Measurements from ENCODE around the gene NHEJ1.
"Not testable (repeated sequence)": the region's sequence is repeated elsewhere in the genome, so short reads cannot be mapped to it uniquely, and the experiment has no call there.

Gene NHEJ1

DNA sequence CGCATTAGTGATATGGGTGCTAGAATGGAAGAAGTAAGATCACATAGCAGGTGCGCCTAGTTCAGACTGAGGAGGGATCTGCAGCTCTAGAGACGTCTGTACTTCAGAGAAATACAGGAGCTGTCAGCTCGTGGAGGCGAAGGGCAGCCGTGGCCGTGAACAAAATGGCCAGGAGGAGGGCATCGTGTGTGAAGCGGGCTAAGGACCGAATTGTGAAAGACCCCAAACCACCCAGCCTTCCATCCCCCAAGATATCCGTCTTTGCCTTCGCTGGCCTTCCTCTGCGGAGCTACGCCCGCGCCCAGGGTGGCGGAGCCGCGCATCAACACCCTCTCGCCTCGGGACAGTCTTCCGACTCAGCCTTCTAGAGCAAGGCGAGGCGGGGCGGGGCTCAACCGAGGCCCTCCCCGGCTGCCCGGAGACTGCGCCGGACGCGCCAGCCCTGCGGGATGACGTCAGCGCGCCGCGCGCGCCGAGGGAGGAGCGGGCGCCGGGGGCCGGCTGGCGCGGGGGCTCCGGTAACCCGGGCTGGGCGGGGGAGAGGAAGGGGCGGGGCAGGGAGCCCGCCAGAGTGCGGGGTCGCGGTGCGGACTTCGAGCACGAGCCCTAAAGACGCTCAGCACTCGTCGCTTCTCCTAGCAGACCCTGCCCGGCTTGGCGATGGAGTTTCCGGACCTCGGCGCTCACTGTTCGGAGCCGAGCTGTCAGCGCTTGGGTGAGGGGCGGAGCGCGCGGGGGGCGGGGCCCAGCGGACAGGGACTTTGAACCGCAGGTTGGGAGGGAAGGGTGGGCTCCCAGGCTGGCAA lies 45.9 kb upstream of the NHEJ1 start, which contains the start of gene ZFAND2B:
Gene ZFAND2B (plus strand): TSS at position 455 of the 806 bp plus-strand sequence. CDS start 206 bp downstream, at position 661.
- Mint-ChIP-seq H3K36me3 (ENCODE audit: low read depth) (peaks cover 23% of the 10 kb centered on the region), H3K9me3 (no peaks in the 10 kb centered on the region), H3K4me1 (peaks cover 23% of the 10 kb centered on the region), H3K27ac (peak within 1 kb of the TSS; percentile 90 to 97 (median 95)), H3K27me3 (ENCODE audit: low read depth) (peaks cover 7% of the 10 kb centered on the region), H3K4me3 (peak within 1 kb of the TSS; percentile 83 to 97 (median 92))
- TF ChIP-seq, protein P1, sequence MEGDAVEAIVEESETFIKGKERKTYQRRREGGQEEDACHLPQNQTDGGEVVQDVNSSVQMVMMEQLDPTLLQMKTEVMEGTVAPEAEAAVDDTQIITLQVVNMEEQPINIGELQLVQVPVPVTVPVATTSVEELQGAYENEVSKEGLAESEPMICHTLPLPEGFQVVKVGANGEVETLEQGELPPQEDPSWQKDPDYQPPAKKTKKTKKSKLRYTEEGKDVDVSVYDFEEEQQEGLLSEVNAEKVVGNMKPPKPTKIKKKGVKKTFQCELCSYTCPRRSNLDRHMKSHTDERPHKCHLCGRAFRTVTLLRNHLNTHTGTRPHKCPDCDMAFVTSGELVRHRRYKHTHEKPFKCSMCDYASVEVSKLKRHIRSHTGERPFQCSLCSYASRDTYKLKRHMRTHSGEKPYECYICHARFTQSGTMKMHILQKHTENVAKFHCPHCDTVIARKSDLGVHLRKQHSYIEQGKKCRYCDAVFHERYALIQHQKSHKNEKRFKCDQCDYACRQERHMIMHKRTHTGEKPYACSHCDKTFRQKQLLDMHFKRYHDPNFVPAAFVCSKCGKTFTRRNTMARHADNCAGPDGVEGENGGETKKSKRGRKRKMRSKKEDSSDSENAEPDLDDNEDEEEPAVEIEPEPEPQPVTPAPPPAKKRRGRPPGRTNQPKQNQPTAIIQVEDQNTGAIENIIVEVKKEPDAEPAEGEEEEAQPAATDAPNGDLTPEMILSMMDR (IDR thresholded peaks at IDR 0.05; ENCODE audit: unreplicated experiment in 3 of 3): peak in 1 of 3 experiments; percentile 22

DNA sequence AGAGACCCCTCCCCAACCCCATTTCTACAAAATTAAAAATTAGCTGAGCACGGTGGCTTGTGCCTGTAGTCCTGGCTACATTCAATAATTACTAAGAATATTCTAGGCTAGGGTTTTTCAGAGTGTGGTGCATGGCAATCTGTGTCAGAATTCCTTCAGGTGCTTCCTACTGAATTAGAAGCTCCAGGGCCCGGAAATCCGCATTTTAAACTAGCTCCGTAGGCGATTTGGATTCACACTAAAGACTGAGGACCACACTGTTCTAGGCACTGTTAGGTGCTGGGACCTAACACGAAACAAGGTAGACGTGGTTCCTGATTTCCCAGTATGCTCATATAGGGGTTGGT lies 45.3 kb upstream of the NHEJ1 start:
- Mint-ChIP-seq H3K36me3 (ENCODE audit: low read depth) (peaks cover 20% of the 10 kb centered on the region), H3K4me1 (peaks cover 23% of the 10 kb centered on the region), H3K4me3 (peak overlapping the region; percentile 83 to 97 (median 92)), H3K27me3 (ENCODE audit: low read depth) (peaks cover 7% of the 10 kb centered on the region), H3K27ac (peak overlapping the region; percentile 90 to 97 (median 95)), H3K9me3 (no peaks in the 10 kb centered on the region)
- TF ChIP-seq, protein P1 (IDR thresholded peaks at IDR 0.05; ENCODE audit: unreplicated experiment in 3 of 3): no peak

DNA sequence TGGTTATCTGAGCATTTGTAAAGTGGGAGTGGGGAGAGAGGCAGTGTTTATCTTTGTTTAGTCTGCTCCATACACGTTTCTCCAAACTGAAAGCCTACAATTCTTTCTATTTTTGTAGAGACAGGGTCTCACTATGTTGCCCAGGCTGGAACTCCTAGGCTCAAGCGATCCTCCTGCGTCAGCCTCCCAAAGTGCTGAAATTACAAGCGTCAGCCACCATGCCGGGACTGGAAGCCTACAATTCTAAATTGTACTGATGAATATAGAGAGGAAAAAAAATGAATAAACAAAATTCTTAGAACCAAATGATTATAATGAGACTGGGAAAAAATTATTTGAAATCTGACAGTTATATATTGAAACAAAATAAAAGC lies 44.5 kb upstream of the NHEJ1 start:
- TF ChIP-seq, protein P1 (IDR thresholded peaks at IDR 0.05; ENCODE audit: unreplicated experiment in 3 of 3): no peak
- peaks cover 23% of the 10 kb centered on the region for H3K4me1 Mint-ChIP-seq
- H3K27me3 Mint-ChIP-seq (ENCODE audit: low read depth): peaks cover 7% of the 10 kb centered on the region
- H3K4me3 Mint-ChIP-seq: peak overlapping the region; percentile 69 to 83 (median 71)
- no peaks in the 10 kb centered on the region for H3K9me3 Mint-ChIP-seq
- peak overlapping the region in 2 of 3 experiments; percentile 24 to 52 for H3K27ac Mint-ChIP-seq
- H3K36me3 Mint-ChIP-seq (ENCODE audit: low read depth): peaks cover 15% of the 10 kb centered on the region

DNA sequence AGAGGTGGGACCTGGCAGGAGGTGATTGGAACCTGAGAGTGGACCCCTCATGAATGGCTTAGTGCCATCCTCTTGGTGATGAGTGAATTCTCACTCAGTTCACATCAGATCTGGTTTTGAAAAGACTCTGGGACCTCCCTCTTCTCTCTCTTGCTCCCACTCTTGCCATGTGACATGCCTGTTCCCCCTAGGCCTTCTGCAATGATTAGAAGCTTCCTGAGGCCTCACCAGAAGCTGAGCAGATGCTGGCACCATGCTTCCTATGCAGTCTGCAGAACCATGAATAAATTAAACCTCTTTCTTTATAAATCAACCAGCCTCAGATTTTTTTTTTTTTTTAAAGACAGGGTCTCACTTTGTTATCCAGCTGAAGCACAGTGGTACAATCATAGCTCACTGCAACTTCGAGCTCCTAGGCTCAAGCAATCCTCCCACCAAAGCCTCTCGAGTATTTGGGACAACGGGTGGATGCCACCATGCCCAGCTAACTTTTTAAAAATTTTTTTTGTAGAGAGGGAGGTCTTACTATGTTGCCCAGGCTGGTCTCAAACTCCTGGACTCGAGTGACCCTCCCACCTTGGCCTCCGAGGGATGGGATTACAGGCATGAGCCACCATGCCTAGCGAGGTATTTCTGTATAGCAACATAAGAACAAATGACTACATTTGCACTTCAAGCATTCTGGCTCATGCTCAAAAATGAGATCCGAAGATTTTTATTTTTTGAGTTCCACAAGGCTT lies 44.0 kb upstream of the NHEJ1 start:
- peak overlapping the region in 1 of 3 experiments; percentile 24 for H3K27ac Mint-ChIP-seq
- H3K9me3 Mint-ChIP-seq: no peaks in the 10 kb centered on the region
- peaks cover 10% of the 10 kb centered on the region for H3K36me3 Mint-ChIP-seq (ENCODE audit: low read depth)
- H3K27me3 Mint-ChIP-seq (ENCODE audit: low read depth): peaks cover 7% of the 10 kb centered on the region
- TF ChIP-seq, protein P1 (IDR thresholded peaks at IDR 0.05; ENCODE audit: unreplicated experiment in 3 of 3): no peak
- H3K4me1 Mint-ChIP-seq: peaks cover 23% of the 10 kb centered on the region
- peak overlapping the region; percentile 23 to 71 (median 69) for H3K4me3 Mint-ChIP-seq

DNA sequence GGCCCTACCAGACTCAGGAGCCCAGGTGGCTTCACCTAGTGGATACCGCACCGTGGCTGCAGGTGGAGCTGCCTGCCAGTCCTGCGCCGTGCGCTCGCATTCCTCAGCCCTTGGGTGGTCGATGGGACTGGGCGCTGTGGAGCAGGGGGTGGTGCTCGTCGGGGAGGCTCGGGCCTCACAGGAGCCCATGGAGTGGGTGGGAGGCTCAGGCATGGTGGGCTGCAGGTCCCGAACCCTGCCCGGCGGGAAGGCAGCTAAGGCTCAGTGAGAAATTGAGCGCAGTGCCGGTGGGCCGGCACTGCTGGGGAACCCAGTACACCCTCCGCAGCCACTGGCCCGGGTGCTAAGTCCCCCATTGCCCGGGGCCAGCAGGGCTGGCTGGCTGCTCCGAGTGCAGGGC lies 40.7 kb upstream of the NHEJ1 start:
- not testable (repeated sequence) for H3K9me3 Mint-ChIP-seq; H3K36me3 Mint-ChIP-seq (ENCODE audit: low read depth); H3K4me1 Mint-ChIP-seq; H3K27ac Mint-ChIP-seq; H3K4me3 Mint-ChIP-seq
- H3K27me3 Mint-ChIP-seq (ENCODE audit: low read depth): peaks cover 11% of the 10 kb centered on the region

DNA sequence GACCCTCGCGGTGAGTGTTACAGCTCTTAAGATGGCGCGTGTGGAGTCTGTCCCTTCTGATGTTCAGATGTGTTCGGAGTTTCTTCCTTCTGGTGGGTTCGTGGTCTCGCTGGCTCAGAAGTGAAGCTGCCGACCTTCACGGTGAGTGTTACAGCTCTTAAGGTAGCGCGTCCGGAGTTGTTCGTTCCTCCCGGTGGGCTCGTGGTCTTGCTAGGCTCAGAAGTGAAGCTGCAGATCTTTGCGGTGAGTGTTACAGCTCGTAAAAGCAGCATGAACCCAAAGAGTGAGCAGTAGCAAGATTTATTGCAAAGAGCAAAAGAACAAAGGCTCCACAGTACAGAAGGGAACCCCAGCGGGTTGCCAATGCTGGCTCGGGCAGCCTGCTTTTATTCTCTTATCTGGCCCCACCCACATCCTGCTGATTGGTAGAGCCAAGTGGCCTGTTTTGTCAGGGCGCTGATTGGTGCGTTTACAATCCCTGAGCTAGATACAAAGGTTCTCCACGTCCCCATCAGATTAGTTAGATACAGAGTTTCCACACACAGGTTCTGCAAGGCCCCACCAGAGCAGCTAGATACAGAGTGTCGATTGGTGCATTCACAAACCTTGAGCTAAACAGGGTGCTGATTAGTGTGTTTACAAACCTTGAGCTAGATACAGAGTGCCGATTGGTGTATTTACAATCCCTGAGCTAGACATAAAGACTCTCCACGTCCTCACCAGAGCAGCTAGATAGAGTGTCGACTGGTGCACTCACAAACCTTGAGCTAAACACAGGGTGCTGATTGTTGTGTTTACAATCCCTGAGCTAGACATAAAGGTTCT lies 40.1 kb upstream of the NHEJ1 start:
- H3K9me3 Mint-ChIP-seq; H3K36me3 Mint-ChIP-seq (ENCODE audit: low read depth); H3K4me1 Mint-ChIP-seq: not testable (repeated sequence)
- Mint-ChIP-seq H3K27me3 (ENCODE audit: low read depth) (peaks cover 11% of the 10 kb centered on the region), H3K4me3 (peak overlapping the region in 2 of 3 experiments; percentile 46 to 58), H3K27ac (peak overlapping the region; percentile 6 to 74 (median 50))
